NCI-H128 (cell line): ENCODE results near the gene TDG.

Source experiments
- DNase-seq: peaks from one replicate; lab custom pipeline; 2025; ENCODE audit not compliant: unreplicated experiment; lab: John Stamatoyannopoulos, UW

Gene TDG

DNA sequence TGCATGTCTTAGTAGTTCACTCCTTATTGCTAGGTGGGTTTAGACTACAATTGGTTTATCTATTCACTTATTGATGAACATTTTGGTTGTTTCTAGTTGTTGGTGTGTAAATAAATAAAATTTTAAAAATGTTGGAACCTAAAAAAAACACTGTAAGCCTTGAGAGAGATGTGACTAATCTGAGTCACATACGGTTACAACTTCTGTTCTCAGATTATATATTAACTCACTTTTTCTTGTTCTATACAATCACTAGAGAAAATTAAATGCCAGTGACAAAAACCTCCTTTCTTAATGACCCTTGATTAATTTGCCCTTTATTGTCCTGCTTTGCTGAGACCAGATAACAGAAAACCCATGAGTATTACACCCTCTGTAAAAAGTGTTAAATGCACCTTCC, 7.1 kb upstream of the TDG start:
- no peak for DNase-seq

GRCh38 chr12:103960616-103961227, 5.0 kb upstream of the TDG start:
- no peak for DNase-seq

DNA sequence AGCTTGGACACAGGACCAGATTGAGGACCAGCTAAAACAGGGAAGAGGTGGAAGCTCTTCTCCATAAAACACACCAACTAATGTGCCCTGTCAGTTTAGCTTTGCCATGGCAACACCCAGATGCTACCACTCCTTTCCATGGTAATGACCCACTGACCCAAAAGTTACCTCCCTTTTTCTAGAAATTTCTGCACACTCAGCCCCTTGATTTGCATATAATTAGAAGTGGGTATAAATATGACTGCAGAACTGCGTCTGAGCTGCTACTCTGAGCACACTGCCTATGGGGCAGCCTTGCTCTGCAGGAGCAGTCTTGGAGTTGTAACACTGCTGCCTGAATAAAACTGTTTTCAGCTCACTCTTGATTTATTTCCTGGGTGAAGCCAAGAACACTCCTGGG, 3.2 kb upstream of the TDG start:
- no peak for DNase-seq

- DNase-seq, result no peak
Measured at GRCh38 chr12:103964805-103965204, 867 bp upstream of the TDG start.

DNA sequence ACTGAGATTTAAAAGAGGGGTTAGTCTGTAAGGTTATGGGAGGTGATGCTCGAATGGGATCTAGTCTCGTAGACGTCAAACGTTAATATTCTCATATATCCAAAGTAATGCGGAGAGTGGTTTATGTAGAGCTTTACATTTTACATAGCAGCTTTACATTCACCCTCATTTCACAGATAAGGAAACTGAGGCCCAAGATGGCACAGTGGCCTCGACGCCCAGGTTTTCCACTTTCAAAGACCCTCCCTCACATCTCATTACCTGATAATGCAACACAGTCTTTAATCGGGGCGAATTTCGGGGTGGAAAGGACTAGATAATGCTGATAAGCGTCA, 450 bp upstream of the TDG start:
- no peak for DNase-seq

DNA sequence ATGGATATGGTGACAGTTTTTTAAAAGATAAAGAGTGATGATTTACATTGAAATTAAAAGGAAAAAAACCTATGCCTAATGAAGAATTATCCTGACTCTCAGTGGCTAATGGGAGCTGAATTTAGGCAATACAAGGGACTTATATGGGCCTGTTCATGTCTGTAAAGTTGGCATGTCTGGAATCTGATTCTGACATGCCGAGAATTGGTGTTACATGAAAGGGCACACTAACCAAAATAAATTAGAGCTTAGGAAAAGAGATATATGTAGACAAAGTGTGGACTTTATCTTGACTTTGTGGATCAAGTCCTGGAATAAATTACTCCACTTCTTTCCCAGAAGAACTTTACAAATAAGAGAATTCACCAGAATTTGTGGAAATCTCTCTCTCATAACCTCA, 1.1 kb downstream of the TDG start:
- no peak for DNase-seq

DNA sequence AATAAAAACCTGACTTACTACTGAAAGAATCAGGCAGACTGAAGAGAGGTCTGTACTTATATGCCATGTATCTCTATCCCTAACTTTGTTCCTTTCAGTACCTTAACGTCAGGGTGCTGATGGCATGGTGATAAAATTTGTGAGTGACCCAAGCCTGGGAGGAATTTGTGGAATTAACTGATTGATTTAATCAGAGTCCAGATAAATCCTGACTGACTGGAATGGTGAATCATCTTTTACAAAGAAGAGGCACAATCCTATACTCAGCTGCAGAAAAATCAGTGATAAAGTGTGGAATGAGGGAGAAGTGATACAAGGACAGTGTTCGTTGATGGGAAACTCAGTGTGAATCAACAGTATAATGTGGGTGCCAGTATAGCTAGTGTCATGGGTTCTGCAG, 3.7 kb downstream of the TDG start:
- no peak for DNase-seq

- DNase-seq, result no peak
Measured at GRCh38 chr12:103973909-103974308, 8.2 kb downstream of the TDG start.

DNA sequence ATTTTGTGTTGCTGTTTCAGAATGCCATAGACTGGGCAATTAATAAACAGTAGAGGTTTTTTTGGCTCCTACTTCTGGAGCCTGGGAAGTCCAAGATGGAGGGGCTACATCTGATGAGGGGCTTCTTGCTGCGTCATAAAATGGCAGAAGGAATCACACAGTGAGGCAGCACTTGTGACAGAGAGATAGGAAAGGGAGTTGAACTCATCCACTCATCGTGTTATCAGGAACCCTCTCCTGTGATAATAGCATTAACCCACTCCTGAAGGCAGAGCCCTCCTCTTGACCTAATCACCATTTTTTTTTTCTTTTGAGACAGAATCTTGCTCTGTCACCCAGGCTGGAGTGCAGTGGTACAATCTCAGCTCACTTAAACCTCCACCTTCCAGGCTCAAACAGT, 9.7 kb downstream of the TDG start:
- no peak for DNase-seq

GRCh38 chr12:103978384-103978982, 12.8 kb downstream of the TDG start:
- DNase-seq, result no peak

DNA sequence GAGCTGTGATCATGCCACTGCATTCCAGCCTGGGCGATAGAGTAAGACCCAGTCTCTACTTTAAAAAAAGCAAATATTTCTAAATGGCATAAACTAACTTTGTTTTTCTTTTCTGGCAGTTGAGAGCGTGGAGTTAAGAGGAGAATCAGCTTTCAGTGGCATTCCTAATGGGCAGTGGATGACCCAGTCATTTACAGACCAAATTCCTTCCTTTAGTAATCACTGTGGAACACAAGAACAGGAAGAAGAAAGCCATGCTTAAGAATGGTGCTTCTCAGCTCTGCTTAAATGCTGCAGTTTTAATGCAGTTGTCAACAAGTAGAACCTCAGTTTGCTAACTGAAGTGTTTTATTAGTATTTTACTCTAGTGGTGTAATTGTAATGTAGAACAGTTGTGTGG, 21.2 kb downstream of the TDG start:
- DNase-seq, result no peak

GRCh38 chr12:103994235-103994634, 28.6 kb downstream of the TDG start:
- no peak for DNase-seq

DNA sequence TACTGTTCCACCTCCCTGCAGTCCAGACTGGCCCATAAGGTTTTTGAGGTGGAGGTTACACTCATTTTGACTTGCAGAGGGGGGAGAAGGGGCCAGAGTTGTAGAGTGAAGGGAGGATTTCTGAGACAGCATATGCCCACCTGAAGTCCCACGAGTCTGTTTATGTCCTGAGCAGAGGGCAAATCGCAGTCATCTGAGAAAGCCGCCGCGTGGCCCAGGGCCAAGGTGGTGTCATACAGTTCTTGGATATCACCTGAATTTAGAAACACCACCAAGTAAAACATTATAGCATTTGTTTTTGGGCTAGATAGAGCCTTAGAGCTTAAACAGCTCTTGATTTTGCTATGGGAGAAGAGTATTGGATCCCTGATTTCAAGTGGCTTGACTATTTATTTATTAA, 30.9 kb downstream of the TDG start:
- DNase-seq, result no peak

DNA sequence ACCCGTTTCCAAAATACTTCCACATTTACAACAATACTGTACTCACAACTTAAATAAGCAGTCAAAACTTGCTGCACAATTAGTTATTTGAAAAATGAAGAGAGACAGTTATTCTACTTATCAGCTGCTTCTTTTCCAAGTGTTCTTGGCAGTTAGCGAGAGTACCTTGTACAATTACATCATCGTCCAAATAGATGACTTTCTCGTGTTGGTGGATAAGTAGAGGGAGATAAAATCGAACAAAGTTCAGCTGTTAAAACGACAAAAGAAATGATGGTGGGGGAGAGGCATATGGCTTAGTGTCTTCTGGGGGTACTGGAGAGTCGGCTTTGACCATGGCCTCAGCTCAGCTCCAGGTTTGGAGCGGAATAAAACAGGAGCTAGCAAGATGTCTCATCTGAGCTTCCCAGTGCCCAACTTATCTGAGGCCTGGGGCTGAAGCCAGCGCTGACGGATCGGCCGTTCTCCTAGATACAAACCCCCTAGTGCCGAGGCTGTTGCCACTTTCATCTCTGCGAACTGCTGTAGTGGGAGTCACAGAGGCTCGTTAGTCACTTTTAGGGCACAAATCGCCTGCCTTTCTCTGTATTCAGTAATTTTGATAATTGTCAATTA, 31.7 kb downstream of the TDG start:
- no peak for DNase-seq

GRCh38 chr12:103998976-103999375, 33.3 kb downstream of the TDG start:
- no peak for DNase-seq

DNA sequence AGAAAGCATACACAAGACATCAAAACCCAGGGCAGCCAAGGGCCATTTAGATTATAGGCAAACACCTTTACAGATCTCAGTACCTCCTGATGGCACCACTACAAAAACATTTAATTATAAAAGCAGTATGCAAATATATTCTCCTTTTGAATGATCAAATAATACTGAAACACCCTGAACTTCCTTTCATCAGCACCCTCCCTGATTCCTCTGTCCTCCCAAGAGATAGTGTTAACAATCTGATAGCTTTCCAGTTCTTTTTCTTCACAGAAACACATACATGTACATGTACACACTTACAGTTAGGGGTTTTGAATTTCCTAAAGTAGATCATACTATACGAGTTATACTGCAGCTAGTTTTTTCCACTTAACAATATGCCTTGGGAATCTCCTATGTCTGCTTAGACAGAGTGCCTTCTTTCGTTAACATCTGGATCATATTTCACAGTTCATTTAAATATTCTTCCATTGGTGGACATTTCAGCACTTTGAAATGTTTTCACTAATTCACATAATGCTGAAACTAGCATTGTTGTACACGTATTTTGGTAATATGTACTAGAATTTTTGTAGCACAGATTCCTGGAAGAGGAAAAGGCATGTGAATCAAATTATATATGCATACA, 35.2 kb downstream of the TDG start:
- no peak for DNase-seq

DNA sequence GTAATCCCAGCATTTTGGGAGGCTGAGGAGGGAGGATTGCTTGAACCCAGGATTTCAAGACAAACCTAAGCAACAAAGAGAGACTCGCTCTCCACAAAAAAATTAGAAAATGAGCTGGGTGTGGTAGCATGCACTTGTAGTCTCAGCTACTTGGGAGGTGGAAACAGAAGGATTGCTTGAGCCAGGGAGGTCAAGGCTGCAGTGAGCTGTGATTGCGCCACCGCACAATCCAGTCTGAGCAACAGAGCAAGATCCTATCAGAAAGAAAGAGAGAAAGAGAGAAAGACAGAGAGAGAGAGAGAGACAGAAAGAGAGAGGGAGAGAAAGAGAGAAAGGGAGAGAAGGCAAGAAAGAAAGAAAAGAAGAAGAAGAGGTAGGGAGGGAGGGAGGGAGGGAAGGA, 37.0 kb downstream of the TDG start:
- no peak for DNase-seq

- DNase-seq, result no peak
Measured at GRCh38 chr12:104003596-104003995, 37.9 kb downstream of the TDG start.

DNA sequence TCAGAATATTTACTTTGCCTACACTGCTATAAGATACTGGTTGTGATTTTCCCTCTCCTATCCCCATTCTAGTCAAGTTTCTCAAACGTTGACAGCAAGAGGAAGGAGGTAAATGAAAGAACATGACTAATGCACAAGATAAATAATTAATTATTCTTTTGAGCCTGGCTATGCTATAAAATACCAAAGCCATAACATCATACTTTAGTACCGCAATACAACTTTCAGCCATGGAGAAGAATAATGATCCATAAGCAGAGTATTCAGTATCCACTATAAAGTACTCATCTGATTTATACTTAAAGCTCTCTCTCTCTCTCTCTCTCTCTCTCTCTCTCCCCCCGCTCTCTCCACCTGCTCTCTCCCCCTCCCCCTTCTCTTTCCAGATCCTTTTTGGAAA, 41.3 kb downstream of the TDG start:
- no peak for DNase-seq

DNA sequence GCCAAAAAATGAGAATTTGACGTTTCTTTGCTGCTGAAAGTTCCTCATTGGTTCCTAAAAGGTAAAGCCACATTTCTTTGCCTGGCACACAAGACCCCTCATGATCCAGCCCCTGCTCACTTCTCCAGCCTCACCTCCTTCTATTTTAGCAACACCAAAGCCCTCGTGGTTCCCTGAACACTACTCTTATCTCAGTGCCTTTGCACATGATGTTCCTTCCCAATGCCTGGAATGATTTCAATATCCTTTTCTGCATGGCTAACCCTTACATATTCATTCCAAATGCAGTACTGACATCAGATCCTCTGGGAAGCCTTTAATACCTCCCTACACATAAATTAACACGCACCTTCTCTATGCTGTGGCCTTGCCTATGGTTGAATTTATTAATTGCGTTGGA, 44.4 kb downstream of the TDG start:
- no peak for DNase-seq

DNA sequence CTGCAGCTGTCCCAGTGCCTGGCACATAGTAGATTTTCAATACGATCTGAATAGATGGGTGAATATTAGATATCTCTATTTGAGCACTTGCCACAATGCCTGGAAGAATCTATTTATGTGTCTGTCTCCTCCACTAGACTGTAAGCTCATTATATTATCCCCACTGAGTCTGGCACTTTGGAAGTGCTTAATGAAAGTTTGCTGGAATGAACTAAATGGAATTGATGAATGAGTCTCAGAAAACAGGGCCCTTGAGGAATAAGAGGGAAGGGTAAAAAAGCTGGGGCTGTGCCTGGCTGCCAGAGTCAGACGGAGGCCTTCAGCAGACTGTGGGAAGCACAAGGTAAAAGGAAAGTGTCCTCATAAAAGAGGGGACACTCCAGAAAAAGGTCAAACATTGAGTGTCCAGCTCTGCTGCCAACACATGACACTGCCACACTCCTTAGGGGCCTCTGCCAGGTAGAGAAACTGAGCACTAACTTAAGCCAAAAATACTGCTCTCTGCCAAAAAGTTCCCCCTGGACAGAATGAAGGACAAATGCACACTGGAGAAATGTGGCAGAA, 45.0 kb downstream of the TDG start:
- DNase-seq, result no peak

- DNase-seq, result no peak
Measured at GRCh38 chr12:104011253-104011652, 45.6 kb downstream of the TDG start.
